RWPE2 (cell line): Measurements from ENCODE around the gene AHDC1.

ENCODE experiments used
- ATAC-seq: fragments of 200-7000 bp; cut with Tn5 transposase; 3 replicates; pipeline ENCODE4 v1.9.1; 2021; ENCODE audit warnings: low read depth
- DNase-seq: peaks from one replicate; pipeline ENCODE4 v3.0.0-alpha.2; 2020; ENCODE audit warnings: low spot score
- H3K27ac ChIP-seq: fragments of 450-650 bp; 2 replicates; pipeline ENCODE4 v1.5.1; 2017; ENCODE audit warnings: mild to moderate bottlenecking; ENCODE audit not compliant: poor library complexity, severe bottlenecking
- H3K27me3 ChIP-seq: fragments of 250-450 bp; sonication (Bioruptor Pico); 2 replicates; pipeline ENCODE4 v1.5.1; 2021; ENCODE audit warnings: mild to moderate bottlenecking, moderate library complexity; ENCODE audit not compliant: insufficient read depth, poor library complexity, severe bottlenecking
- H3K36me3 ChIP-seq: fragments of 250-450 bp; sonication (Bioruptor Pico); 2 replicates; pipeline ENCODE4 v1.5.1; 2020; ENCODE audit warnings: low read depth, mild to moderate bottlenecking, moderate library complexity
- H3K4me1 ChIP-seq: fragments of 250-450 bp; sonication (Bioruptor Pico); 2 replicates; pipeline ENCODE4 v1.5.1; 2021; ENCODE audit warnings: mild to moderate bottlenecking, moderate library complexity; ENCODE audit not compliant: insufficient read depth, poor library complexity, severe bottlenecking
- H3K4me3 ChIP-seq: fragments of 250-450 bp; sonication (Bioruptor Pico); 2 replicates; pipeline ENCODE4 v1.5.1; 2021; ENCODE audit warnings: mild to moderate bottlenecking, moderate library complexity; ENCODE audit not compliant: severe bottlenecking
- H3K9me3 ChIP-seq: fragments of 250-450 bp; sonication (Bioruptor Pico); 2 replicates; pipeline ENCODE4 v1.5.1; 2021; ENCODE audit warnings: mild to moderate bottlenecking, moderate library complexity; ENCODE audit not compliant: severe bottlenecking
- CTCF ChIP-seq: fragments of 450-650 bp; IDR thresholded peaks from one replicate; pipeline ENCODE4 v1.5.1; 2017; ENCODE audit warnings: mild to moderate bottlenecking, moderate library complexity; ENCODE audit not compliant: poor library complexity, severe bottlenecking

AHDC1 gene

DNA sequence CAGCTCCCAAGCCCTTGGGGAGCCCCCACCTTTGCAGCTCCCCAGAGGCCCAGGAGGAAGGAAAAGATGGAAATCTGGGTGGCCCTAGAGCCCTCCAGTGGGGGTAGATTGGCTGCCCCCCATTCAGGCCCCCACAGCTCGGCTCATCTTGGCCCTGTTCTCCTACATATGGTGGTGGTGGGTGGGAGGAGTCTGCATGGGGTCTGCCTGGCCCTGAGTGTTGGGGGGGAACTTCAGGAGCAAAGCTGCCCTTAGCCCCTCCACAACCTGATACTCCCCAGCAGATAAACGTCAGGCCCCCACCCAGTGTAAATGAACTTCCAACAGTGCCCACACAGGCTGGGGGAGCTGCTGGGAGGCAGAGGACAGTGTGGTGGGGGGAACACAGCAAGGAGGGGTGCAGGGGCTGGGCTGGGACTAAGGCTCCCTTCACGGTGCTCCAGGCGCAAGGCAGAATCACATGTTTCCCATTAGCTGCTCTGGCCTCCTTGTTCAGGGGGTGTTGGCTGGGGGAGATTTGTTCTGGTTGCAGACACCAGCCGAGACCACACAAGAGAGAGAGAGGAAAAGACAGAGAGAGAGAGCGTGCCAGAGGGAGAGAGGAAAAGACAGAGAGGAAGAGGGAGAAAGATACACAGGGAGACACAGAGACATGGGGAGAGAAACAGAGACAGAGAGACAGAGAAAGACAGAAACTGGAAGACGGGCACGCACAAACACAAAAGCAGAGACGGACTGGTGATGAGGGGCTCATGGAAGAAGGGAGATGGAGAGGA lies 42.6 kb downstream of the AHDC1 start:
- Histone ChIP-seq H3K4me3 (no peak overlapping the region), H3K36me3 (peaks cover 8% of the 10 kb centered on the region), H3K4me1 (peaks cover 20% of the 10 kb centered on the region), H3K27ac (peak overlapping the region; percentile 93), H3K9me3 (no peaks in the 10 kb centered on the region), H3K27me3 (no peaks in the 10 kb centered on the region)
- DNase-seq (no peak), ATAC-seq (no peak)
- no peak for TF ChIP-seq CTCF

- Histone ChIP-seq H3K4me3 (no peak overlapping the region), H3K27me3 (no peaks in the 10 kb centered on the region), H3K4me1 (peaks cover 21% of the 10 kb centered on the region), H3K9me3 (no peaks in the 10 kb centered on the region), H3K27ac (peak overlapping the region; percentile 93), H3K36me3 (peaks cover 3% of the 10 kb centered on the region)
- TF ChIP-seq CTCF = no peak
- no peak for DNase-seq
- ATAC-seq = no peak
These were observed 43.4 kb downstream of the AHDC1 start for GRCh38 chr1:27560268-27561123.

GRCh38 chr1:27559466-27560030 lies 44.4 kb downstream of the AHDC1 start:
- peaks cover 21% of the 10 kb centered on the region for H3K4me1 ChIP-seq

GRCh38 chr1:27557596-27558340 lies 46.2 kb downstream of the AHDC1 start:
- Histone ChIP-seq H3K4me3 (no peak overlapping the region), H3K27ac (peak overlapping the region; percentile 93), H3K27me3 (no peaks in the 10 kb centered on the region), H3K4me1 (peaks cover 18% of the 10 kb centered on the region), H3K36me3 (peaks cover 24% of the 10 kb centered on the region), H3K9me3 (no peaks in the 10 kb centered on the region)
- peak; percentile 94 for DNase-seq
- peak; percentile 16 for TF ChIP-seq CTCF
- peak; percentile 88 for ATAC-seq

More at GRCh38 chr1:27559466-27560030, 44.4 kb downstream of the AHDC1 start:
- Histone ChIP-seq H3K27me3 (no peaks in the 10 kb centered on the region), H3K27ac (peak overlapping the region; percentile 93), H3K4me3 (no peak overlapping the region), H3K9me3 (no peaks in the 10 kb centered on the region), H3K36me3 (peaks cover 12% of the 10 kb centered on the region)
- no peak for TF ChIP-seq CTCF
- ATAC-seq (no peak), DNase-seq (no peak)
